Prostate gland (tissue), 2 donors: ENCODE data around the gene GFRA4.

Source experiments
- POLR2A ChIP-seq: fragments of 450-650 bp; IDR thresholded peaks from one replicate; pipeline ENCODE4 v1.6.1; 2016; ENCODE audit warnings: antibody characterized with exemption, mild to moderate bottlenecking
- POLR2AphosphoS5 ChIP-seq: sonication (generic); formaldehyde crosslinking; IDR thresholded peaks from one replicate; pipeline ENCODE4 v1.6.1; 2017; ENCODE audit warnings: antibody characterized with exemption
- TF ChIP-seq, protein P1 (sequence below), 4 experiments: fragments of 200-600 bp in 2 of 4; fragments of 450-650 bp in 2 of 4; sonication (generic) in 2 of 4; IDR thresholded peaks; 1 replicate in 3 of 4; 2 replicates in 1 of 4; pipeline ENCODE4 v1.5.1; 2016 to 2019; ENCODE audit warnings: antibody characterized with exemption in 4 of 4, mild to moderate bottlenecking in 2 of 4, moderate library complexity in 2 of 4

DNA sequence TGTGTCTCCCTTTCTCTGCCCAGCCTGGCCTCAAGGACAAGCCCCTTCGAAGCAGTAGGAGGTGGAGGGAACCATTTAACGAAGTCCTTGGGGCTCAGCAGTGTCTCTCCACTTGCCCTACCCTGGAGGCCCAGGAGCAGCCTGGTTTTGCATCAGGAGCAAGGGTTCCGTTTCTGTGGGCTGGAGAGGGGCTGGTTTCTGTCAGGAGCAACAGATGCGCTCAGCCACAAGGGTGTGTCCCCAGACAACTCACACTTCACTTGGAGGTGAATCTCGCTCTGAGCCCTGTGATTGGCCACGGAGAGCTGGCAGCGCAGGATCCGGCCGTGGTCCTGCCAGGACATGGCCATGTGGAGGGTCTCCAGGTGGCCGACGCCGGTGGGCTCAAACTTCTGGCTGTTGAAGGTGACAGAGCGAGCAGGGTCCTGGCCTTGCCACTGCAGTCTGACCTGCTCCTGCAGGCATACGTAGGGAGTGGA lies 42.3 kb upstream of the GFRA4 start:
- TF ChIP-seq, protein P1, sequence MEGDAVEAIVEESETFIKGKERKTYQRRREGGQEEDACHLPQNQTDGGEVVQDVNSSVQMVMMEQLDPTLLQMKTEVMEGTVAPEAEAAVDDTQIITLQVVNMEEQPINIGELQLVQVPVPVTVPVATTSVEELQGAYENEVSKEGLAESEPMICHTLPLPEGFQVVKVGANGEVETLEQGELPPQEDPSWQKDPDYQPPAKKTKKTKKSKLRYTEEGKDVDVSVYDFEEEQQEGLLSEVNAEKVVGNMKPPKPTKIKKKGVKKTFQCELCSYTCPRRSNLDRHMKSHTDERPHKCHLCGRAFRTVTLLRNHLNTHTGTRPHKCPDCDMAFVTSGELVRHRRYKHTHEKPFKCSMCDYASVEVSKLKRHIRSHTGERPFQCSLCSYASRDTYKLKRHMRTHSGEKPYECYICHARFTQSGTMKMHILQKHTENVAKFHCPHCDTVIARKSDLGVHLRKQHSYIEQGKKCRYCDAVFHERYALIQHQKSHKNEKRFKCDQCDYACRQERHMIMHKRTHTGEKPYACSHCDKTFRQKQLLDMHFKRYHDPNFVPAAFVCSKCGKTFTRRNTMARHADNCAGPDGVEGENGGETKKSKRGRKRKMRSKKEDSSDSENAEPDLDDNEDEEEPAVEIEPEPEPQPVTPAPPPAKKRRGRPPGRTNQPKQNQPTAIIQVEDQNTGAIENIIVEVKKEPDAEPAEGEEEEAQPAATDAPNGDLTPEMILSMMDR (IDR thresholded peaks at IDR 0.05) = no peak
- no peak for TF ChIP-seq POLR2A
- TF ChIP-seq POLR2AphosphoS5 = no peak
